A549 (cell line): ENCODE results near the gene GPANK1.

Source experiments
- BHLHE40 ChIP-seq: IDR thresholded peaks from 2 replicates; pipeline ENCODE4 v1.6.1; 2012; ENCODE audit warnings: low read depth, low read length, inconsistent platforms
- CBX8 ChIP-seq: fragments of 200-600 bp; sonication (generic); IDR thresholded peaks from 2 replicates; pipeline ENCODE4 v1.6.1; 2016
- EP300 ChIP-seq, 2 experiments: fragments of >200 bp; sonication (Bioruptor Twin); formaldehyde crosslinking; IDR thresholded peaks; 2 replicates in 1 of 2; 3 replicates in 1 of 2; pipeline ENCODE4 v1.6.1; 2016 to 2017
- MYC ChIP-seq: IDR thresholded peaks from 2 replicates; pipeline ENCODE4 v1.6.1; 2012; ENCODE audit warnings: mild to moderate bottlenecking, inconsistent platforms, low read length, improper control_type of control experiment, borderline replicate concordance
- NPAS2 ChIP-seq: fragments of 250-450 bp; sonication (Bioruptor Pico); IDR thresholded peaks from 2 replicates; pipeline ENCODE4 v1.8.0; 2022; ENCODE audit warnings: mild to moderate bottlenecking, moderate library complexity, borderline replicate concordance
- POLR2A ChIP-seq: IDR thresholded peaks from 2 replicates; pipeline ENCODE4 v1.6.1; 2012; ENCODE audit warnings: mild to moderate bottlenecking, low read length
- RFX5 ChIP-seq: fragments of 450-650 bp; IDR thresholded peaks from 2 replicates; pipeline ENCODE4 v1.7.1; 2014; ENCODE audit warnings: antibody characterized with exemption, mild to moderate bottlenecking, moderate library complexity
- SREBF2 ChIP-seq: fragments of 450-650 bp; IDR thresholded peaks from 2 replicates; pipeline ENCODE4 v1.6.1; 2014; ENCODE audit warnings: mild to moderate bottlenecking, moderate library complexity
- USF2 ChIP-seq: fragments of 450-650 bp; IDR thresholded peaks from 2 replicates; pipeline ENCODE4 v1.6.1; 2014; ENCODE audit warnings: antibody characterized with exemption
- ZFP36 ChIP-seq: fragments of 450-650 bp; IDR thresholded peaks from 2 replicates; pipeline ENCODE4 v1.6.1; 2014; ENCODE audit warnings: borderline replicate concordance; ENCODE audit not compliant: partially characterized antibody
- TF ChIP-seq, protein P1 (sequence below): fragments of >200 bp; sonication (Bioruptor Twin); formaldehyde crosslinking; IDR thresholded peaks from 3 replicates; pipeline ENCODE4 v1.5.1; 2016
- TF ChIP-seq, protein P2 (sequence below): IDR thresholded peaks from 2 replicates; pipeline ENCODE4 v1.6.1; 2012
- TF ChIP-seq, protein P3 (sequence below): fragments of 250-450 bp; sonication (Bioruptor Pico); IDR thresholded peaks from 2 replicates; pipeline ENCODE4 v1.5.0; 2021; ENCODE audit warnings: mild to moderate bottlenecking, moderate library complexity, borderline replicate concordance

DNA sequence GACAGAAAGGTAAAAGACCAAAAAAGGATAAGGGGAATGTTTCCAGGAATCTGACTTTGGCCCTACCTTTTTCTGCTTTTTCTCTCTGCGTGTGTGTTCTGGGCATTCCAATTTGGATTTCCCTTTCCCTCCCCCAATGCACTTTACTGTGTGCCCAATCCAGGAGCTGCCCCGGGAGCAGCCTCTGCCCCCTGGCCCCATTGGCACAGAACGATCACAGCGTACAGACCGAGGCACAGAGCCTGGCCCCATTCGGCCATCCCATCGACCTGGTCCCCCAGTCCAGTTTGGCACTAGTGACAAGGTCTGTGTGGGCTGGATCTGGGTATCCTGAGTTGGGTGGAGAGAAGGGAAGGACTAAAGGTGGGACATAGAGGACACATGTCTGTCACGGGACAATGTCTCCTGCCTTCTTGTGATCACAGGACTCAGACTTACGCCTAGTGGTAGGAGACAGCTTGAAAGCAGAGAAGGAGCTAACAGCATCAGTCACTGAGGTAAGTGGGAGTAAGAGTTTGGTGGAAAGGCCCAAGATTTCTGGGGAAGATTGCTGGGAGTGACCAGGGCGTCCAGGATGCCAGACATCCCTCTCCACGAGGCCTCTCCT is 29.7 kb downstream of the GPANK1 start:
- TF ChIP-seq, protein P1, sequence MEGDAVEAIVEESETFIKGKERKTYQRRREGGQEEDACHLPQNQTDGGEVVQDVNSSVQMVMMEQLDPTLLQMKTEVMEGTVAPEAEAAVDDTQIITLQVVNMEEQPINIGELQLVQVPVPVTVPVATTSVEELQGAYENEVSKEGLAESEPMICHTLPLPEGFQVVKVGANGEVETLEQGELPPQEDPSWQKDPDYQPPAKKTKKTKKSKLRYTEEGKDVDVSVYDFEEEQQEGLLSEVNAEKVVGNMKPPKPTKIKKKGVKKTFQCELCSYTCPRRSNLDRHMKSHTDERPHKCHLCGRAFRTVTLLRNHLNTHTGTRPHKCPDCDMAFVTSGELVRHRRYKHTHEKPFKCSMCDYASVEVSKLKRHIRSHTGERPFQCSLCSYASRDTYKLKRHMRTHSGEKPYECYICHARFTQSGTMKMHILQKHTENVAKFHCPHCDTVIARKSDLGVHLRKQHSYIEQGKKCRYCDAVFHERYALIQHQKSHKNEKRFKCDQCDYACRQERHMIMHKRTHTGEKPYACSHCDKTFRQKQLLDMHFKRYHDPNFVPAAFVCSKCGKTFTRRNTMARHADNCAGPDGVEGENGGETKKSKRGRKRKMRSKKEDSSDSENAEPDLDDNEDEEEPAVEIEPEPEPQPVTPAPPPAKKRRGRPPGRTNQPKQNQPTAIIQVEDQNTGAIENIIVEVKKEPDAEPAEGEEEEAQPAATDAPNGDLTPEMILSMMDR: no peak
- TF ChIP-seq ZFP36 (no peak), EP300 (IDR thresholded peaks at IDR 0.05) (no peak), CBX8 (no peak), SREBF2 (no peak), POLR2A (no peak), BHLHE40 (no peak), MYC (no peak), USF2 (no peak), NPAS2 (CRISPR knock-in tag) (no peak), RFX5 (no peak)
- TF ChIP-seq, protein P2, sequence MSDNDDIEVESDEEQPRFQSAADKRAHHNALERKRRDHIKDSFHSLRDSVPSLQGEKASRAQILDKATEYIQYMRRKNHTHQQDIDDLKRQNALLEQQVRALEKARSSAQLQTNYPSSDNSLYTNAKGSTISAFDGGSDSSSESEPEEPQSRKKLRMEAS: no peak
- TF ChIP-seq, protein P3, sequence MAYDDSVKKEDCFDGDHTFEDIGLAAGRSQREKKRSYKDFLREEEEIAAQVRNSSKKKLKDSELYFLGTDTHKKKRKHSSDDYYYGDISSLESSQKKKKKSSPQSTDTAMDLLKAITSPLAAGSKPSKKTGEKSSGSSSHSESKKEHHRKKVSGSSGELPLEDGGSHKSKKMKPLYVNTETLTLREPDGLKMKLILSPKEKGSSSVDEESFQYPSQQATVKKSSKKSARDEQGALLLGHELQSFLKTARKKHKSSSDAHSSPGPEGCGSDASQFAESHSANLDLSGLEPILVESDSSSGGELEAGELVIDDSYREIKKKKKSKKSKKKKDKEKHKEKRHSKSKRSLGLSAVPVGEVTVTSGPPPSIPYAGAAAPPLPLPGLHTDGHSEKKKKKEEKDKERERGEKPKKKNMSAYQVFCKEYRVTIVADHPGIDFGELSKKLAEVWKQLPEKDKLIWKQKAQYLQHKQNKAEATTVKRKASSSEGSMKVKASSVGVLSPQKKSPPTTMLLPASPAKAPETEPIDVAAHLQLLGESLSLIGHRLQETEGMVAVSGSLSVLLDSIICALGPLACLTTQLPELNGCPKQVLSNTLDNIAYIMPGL (CRISPR knock-in tag): no peak
